Adrenal gland (tissue), 5 donors: ENCODE data around the gene SLC39A9.

Source experiments
- CTCF ChIP-seq, 6 experiments: fragments of 450-650 bp in 4 of 6; fragments of 200-600 bp in 2 of 6; sonication (generic) in 1 of 6; IDR thresholded peaks; 1 replicate in 5 of 6; 2 replicates in 1 of 6; pipeline versions ENCODE4 v1.5.1 to v1.8.0; 2016 to 2021; ENCODE audit warnings: antibody characterized with exemption in 6 of 6, mild to moderate bottlenecking in 2 of 6, moderate library complexity in 1 of 6
- POLR2A ChIP-seq, 2 donors: fragments of 450-650 bp; IDR thresholded peaks; one replicate each; pipeline ENCODE4 v1.6.1; 2017; ENCODE audit warnings: antibody characterized with exemption in 2 of 2, mild to moderate bottlenecking in 2 of 2, moderate library complexity in 1 of 2
- donor health status: DM: no; HTN: no; CAD: no.

GRCh38 chr14:69366069-69366468 lies 32.4 kb upstream of the SLC39A9 start:
- TF ChIP-seq CTCF (IDR thresholded peaks at IDR 0.05) (no peak), POLR2A (IDR thresholded peaks at IDR 0.05) (no peak)
